ENCODE data around the gene UBE3B.

GRCh38 chr12:109463756-109464155 is 13.7 kb upstream of the UBE3B start:
- TF ChIP-seq, protein P1, sequence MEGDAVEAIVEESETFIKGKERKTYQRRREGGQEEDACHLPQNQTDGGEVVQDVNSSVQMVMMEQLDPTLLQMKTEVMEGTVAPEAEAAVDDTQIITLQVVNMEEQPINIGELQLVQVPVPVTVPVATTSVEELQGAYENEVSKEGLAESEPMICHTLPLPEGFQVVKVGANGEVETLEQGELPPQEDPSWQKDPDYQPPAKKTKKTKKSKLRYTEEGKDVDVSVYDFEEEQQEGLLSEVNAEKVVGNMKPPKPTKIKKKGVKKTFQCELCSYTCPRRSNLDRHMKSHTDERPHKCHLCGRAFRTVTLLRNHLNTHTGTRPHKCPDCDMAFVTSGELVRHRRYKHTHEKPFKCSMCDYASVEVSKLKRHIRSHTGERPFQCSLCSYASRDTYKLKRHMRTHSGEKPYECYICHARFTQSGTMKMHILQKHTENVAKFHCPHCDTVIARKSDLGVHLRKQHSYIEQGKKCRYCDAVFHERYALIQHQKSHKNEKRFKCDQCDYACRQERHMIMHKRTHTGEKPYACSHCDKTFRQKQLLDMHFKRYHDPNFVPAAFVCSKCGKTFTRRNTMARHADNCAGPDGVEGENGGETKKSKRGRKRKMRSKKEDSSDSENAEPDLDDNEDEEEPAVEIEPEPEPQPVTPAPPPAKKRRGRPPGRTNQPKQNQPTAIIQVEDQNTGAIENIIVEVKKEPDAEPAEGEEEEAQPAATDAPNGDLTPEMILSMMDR (conservative IDR thresholded peaks at IDR 0.05; ENCODE audit: low read length) = no peak
- no peak for TF ChIP-seq EZH2phosphoT487 (IDR thresholded peaks at IDR 0.05; ENCODE audit: borderline replicate concordance)
